Panc1 (cell line): Measurements from ENCODE around the gene ZNF283. TPM values are rescaled to one million over a fixed set of nuclear protein-coding genes. Genes with fewer than 3 reads are reported as not detected.
"Not testable (repeated sequence)": the region's sequence is repeated elsewhere in the genome, so short reads cannot be mapped to it uniquely, and the experiment has no call there.

Experiments used
- ATAC-seq: fragments of 200-7000 bp; cut with Tn5 transposase; 2 replicates; pipeline ENCODE4 v1.9.1; 2020; ENCODE audit warnings: mild to moderate bottlenecking, moderate library complexity
- BruUV-seq: library from RNA; stranded (reverse); fragments of 400-500 nt; replicated peaks from 2 replicates; lab custom pipeline; 2021; lab: Mats Ljungman, UMichigan
- CTCF ChIA-PET: fragments of 300-600 bp; sonication (Branson Sonifier 250); formaldehyde crosslinking; loops from one replicate; lab custom pipeline; 2022; ENCODE audit warnings: antibody characterized with exemption; lab: Charles Lee
- POLR2A ChIA-PET: fragments of 300-600 bp; sonication (Branson Sonifier 250); formaldehyde crosslinking; loops from one replicate; lab custom pipeline; 2022; ENCODE audit warnings: antibody characterized with exemption; lab: Charles Lee
- DNase-seq: peaks from one replicate; pipeline ENCODE4 v3.0.0-alpha.2; 2010; ENCODE audit warnings: low read depth, low spot score
- H3K27ac ChIP-seq: 2 replicates; pipeline ENCODE4 v1.5.1; 2011; ENCODE audit warnings: mild to moderate bottlenecking, low read length, inconsistent platforms
- H3K27me3 ChIP-seq: fragments of 200-500 bp; sonication (Bioruptor generic); 2 replicates; pipeline ENCODE4 v1.6.0; 2014; ENCODE audit warnings: low read length, inconsistent platforms; ENCODE audit not compliant: control insufficient read depth, insufficient read depth
- H3K36me3 ChIP-seq: fragments of 200-500 bp; sonication (Bioruptor generic); 2 replicates; pipeline ENCODE4 v1.5.1; 2014; ENCODE audit warnings: inconsistent platforms, mild to moderate bottlenecking, low read length, moderate library complexity; ENCODE audit not compliant: control insufficient read depth, insufficient read depth
- H3K4me1 ChIP-seq: 2 replicates; pipeline ENCODE4 v1.5.1; 2011; ENCODE audit warnings: inconsistent platforms, mild to moderate bottlenecking, low read length, moderate library complexity; ENCODE audit not compliant: control insufficient read depth, insufficient read depth
- H3K4me3 ChIP-seq, 2 experiments: 2 replicates each; pipeline ENCODE4 v1.5.1; 2011 to 2012; ENCODE audit warnings: low read depth in 2 of 2, low read length in 2 of 2, mild to moderate bottlenecking in 2 of 2, inconsistent platforms in 1 of 2, moderate library complexity in 1 of 2
- H3K9me3 ChIP-seq: fragments of 200-500 bp; sonication (Bioruptor generic); 2 replicates; pipeline ENCODE4 v1.5.1; 2014; ENCODE audit warnings: low read depth, mild to moderate bottlenecking, inconsistent platforms, low read length, moderate library complexity; ENCODE audit not compliant: control insufficient read depth, insufficient read depth
- CTCF ChIP-seq: fragments of 450-650 bp; IDR thresholded peaks from 2 replicates; pipeline ENCODE4 v1.5.1; 2017; ENCODE audit warnings: mild to moderate bottlenecking
- REST ChIP-seq, 2 experiments: IDR thresholded peaks; 2 replicates each; pipeline ENCODE4 v1.6.1; 2011 to 2012; ENCODE audit warnings: low read depth in 2 of 2, control low read depth in 1 of 2, low read length in 1 of 2, mild to moderate bottlenecking in 1 of 2, moderate library complexity in 1 of 2; ENCODE audit not compliant: insufficient read depth in 1 of 2
- SIN3A ChIP-seq: IDR thresholded peaks from 2 replicates; pipeline ENCODE4 v1.6.1; 2012; ENCODE audit warnings: low read depth, mild to moderate bottlenecking, low read length, moderate library complexity, borderline replicate concordance; ENCODE audit not compliant: insufficient read depth
- in situ Hi-C: cut with HindIII; loops from 2 replicates; pipeline ENCODE4 v1.10.0; 2016; ENCODE audit warnings: low sequenced_read_pairs, low pct_unique_long_range_greater_than_20kb
- intact Hi-C: fragments of 100-400 bp; cut with micrococcal nuclease; formaldehyde crosslinking; loops from one replicate; pipeline ENCODE4 v1.10.0; 2022; ENCODE audit not compliant: unreplicated experiment
- total RNA-seq: library from RNA; stranded (reverse); gene quantifications from one replicate; pipeline ENCODE4 v1.2.1, GENCODE V29; 2021; ENCODE audit not compliant: unreplicated experiment

Gene ZNF283
- total RNA-seq, 1 experiment from 2014 or later: 6.9 TPM

GRCh38 chr19:43824572-43824971 is 2.5 kb upstream of the ZNF283 start:
- intact Hi-C loops, H3K9me3 ChIP-seq, in situ Hi-C loops, BruUV-seq, DNase-seq, POLR2A ChIA-PET, H3K27me3 ChIP-seq, H3K4me3 ChIP-seq, H3K4me1 ChIP-seq, ATAC-seq, CTCF ChIA-PET, H3K36me3 ChIP-seq, H3K27ac ChIP-seq: not testable (repeated sequence)

DNA sequence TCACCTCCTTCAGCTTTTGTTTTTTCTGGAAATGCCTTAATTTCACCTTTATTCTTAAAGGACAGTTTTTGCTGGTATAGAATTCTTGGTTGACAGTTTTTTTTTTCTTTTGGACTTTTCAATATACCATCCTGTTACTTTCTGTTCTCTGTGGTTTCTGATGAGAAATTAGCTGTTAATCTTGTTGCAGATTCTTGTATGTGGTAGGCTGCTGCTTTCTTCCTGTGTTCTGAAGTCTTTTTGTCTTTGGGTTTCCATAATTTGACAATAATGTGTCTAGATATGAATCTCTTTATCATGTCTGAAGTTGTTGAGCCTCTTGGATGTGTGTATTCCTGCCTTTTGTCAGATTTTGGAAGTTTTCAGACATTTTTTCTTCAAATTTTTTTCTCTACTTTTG is 12.0 kb downstream of the ZNF283 start:
- no TSS peak for BruUV-seq
- CTCF ChIA-PET: no interaction called here
- no peak overlapping the region for H3K27ac ChIP-seq
- in situ Hi-C loops (no loop called here), intact Hi-C loops (no loop called here)
- DNase-seq (no peak), ATAC-seq (no peak)
- no peaks in the 10 kb centered on the region for H3K4me1 ChIP-seq
- no peaks in the 10 kb centered on the region for H3K27me3 ChIP-seq
- peaks cover 3% of the 10 kb centered on the region; the same call in 1 of the 2 replicates for H3K36me3 ChIP-seq
- peaks cover 57% of the 10 kb centered on the region for H3K9me3 ChIP-seq
- POLR2A ChIA-PET: no interaction called here
- TF ChIP-seq REST (IDR thresholded peaks at IDR 0.05; ENCODE audit: insufficient read depth in 1 of 2, low read depth in 2 of 2, low read length in 1 of 2): no peak
- H3K4me3 ChIP-seq: no peak overlapping the region

GRCh38 chr19:43842007-43842406 is 14.9 kb downstream of the ZNF283 start:
- H3K36me3 ChIP-seq: peaks cover 2% of the 10 kb centered on the region; the same call in 1 of the 2 replicates
- H3K4me3 ChIP-seq: no peak overlapping the region
- CTCF ChIA-PET: no interaction called here
- no peaks in the 10 kb centered on the region for H3K4me1 ChIP-seq
- POLR2A ChIA-PET: no interaction called here
- TF ChIP-seq REST (IDR thresholded peaks at IDR 0.05; ENCODE audit: insufficient read depth in 1 of 2, low read depth in 2 of 2, low read length in 1 of 2): no peak
- TF ChIP-seq CTCF: no peak
- no peak for TF ChIP-seq SIN3A
- intact Hi-C loops: no loop called here
- in situ Hi-C loops: no loop called here
- ATAC-seq (no peak), DNase-seq (no peak)
- no TSS peak for BruUV-seq
- no peaks in the 10 kb centered on the region for H3K27me3 ChIP-seq
- no peak overlapping the region for H3K27ac ChIP-seq
- peaks cover 75% of the 10 kb centered on the region for H3K9me3 ChIP-seq
